HepG2 (cell line): ENCODE data around the gene IGFBP7. TPM values are rescaled to one million over a fixed set of nuclear protein-coding genes. Genes with fewer than 3 reads are reported as not detected.
A peak's percentile ranks its signal among the peaks of the same experiment; 100 is the strongest.

Source experiments
- AKAP8 ChIP-seq: sonication (generic); formaldehyde crosslinking; IDR thresholded peaks from 2 replicates; pipeline ENCODE4 v1.5.1; 2020; ENCODE audit warnings: mild to moderate bottlenecking, missing genetic modification reagents
- BORCS8-MEF2B ChIP-seq: sonication (generic); formaldehyde crosslinking; IDR thresholded peaks from 2 replicates; pipeline ENCODE4 v1.8.0; 2022; ENCODE audit warnings: mild to moderate bottlenecking, missing genetic modification reagents
- HIVEP1 ChIP-seq: sonication (generic); formaldehyde crosslinking; IDR thresholded peaks from 2 replicates; pipeline ENCODE4 v1.4.0; 2020; ENCODE audit warnings: mild to moderate bottlenecking, missing genetic modification reagents
- HOXA5 ChIP-seq: sonication (generic); formaldehyde crosslinking; IDR thresholded peaks from 2 replicates; pipeline ENCODE4 v1.4.0; 2020; ENCODE audit warnings: missing genetic modification reagents
- ISL2 ChIP-seq: sonication (generic); formaldehyde crosslinking; IDR thresholded peaks from 2 replicates; pipeline ENCODE4 v1.5.0; 2020; ENCODE audit warnings: missing genetic modification reagents
- LCORL ChIP-seq, 2 experiments: fragments of 450-650 bp in 1 of 2; sonication (generic) in 1 of 2; formaldehyde crosslinking in 1 of 2; IDR thresholded peaks; 2 replicates each; pipeline versions ENCODE4 v1.5.0 to v1.6.1; 2017 to 2020; ENCODE audit warnings: antibody characterized with exemption in 1 of 2, missing genetic modification reagents in 1 of 2
- NFE2L2 ChIP-seq: fragments of 150-350 bp; IDR thresholded peaks from 2 replicates; pipeline ENCODE4 v1.6.1; 2014; ENCODE audit warnings: low read length
- RARA ChIP-seq: IDR thresholded peaks from 2 replicates; pipeline ENCODE4 v1.6.1; 2016; ENCODE audit warnings: missing genetic modification reagents, missing compliant biosample characterization
- RFX5 ChIP-seq: IDR thresholded peaks from 2 replicates; pipeline ENCODE4 v1.6.1; 2011; ENCODE audit warnings: low read depth, low read length, improper control_type of control experiment
- SMC3 ChIP-seq: IDR thresholded peaks from 2 replicates; pipeline ENCODE4 v1.6.1; 2011; ENCODE audit warnings: low read length, improper control_type of control experiment
- TEAD2 ChIP-seq: sonication (generic); formaldehyde crosslinking; IDR thresholded peaks from 2 replicates; pipeline ENCODE4 v1.9.0; 2021; ENCODE audit warnings: missing genetic modification reagents
- ZNF10 ChIP-seq: sonication (generic); formaldehyde crosslinking; IDR thresholded peaks from 2 replicates; pipeline ENCODE4 v1.4.0; 2020; ENCODE audit warnings: mild to moderate bottlenecking, low read depth, missing genetic modification reagents, borderline replicate concordance
- ZNF3 ChIP-seq: IDR thresholded peaks from 2 replicates; pipeline ENCODE4 v1.7.0; 2017; ENCODE audit warnings: inconsistent platforms
- ZNF33B ChIP-seq: sonication (generic); formaldehyde crosslinking; IDR thresholded peaks from 2 replicates; pipeline ENCODE4 v1.5.1; 2020; ENCODE audit warnings: mild to moderate bottlenecking, missing genetic modification reagents
- ZNF383 ChIP-seq: sonication (generic); formaldehyde crosslinking; IDR thresholded peaks from 2 replicates; pipeline ENCODE4 v1.4.0; 2020; ENCODE audit warnings: missing genetic modification reagents, mild to moderate bottlenecking, borderline replicate concordance
- ZNF629 ChIP-seq: sonication (generic); formaldehyde crosslinking; conservative IDR thresholded peaks from 2 replicates; pipeline ENCODE4 v1.5.0; 2020; ENCODE audit warnings: missing genetic modification reagents
- ZNF775 ChIP-seq: sonication (generic); formaldehyde crosslinking; IDR thresholded peaks from 2 replicates; pipeline ENCODE4 v1.4.0; 2020; ENCODE audit warnings: missing genetic modification reagents, mild to moderate bottlenecking, moderate library complexity, borderline replicate concordance
- polyA plus RNA-seq, 8 experiments: library from polyadenylated mRNA; depleted of rRNA in 3 of 8; stranded (reverse) in 7 of 8; unstranded in 1 of 8; fragments of >200 nt; fragmentation: Illumina TruSeq in 4 of 8; extraction: Trizol in 4 of 8; gene quantifications; 2 replicates each; pipeline versions ENCODE4 v1.2.1 to v1.2.3, GENCODE V29; 2011 to 2016; ENCODE audit warnings: low read depth in 4 of 8, missing spikeins in 1 of 8, mixed read lengths in 1 of 8; ENCODE audit not compliant: insufficient read depth in 1 of 8
- total RNA-seq, 5 experiments: library from RNA; depleted of rRNA; stranded (reverse); fragments of >200 nt; fragmentation: Illumina TruSeq; extraction: Trizol; gene quantifications; 2 replicates each; pipeline ENCODE4 v1.2.3, GENCODE V29; 2016; ENCODE audit warnings: low read depth in 1 of 5
- TF ChIP-seq, protein P1 (sequence below): sonication (generic); formaldehyde crosslinking; IDR thresholded peaks from one replicate; pipeline ENCODE4 v1.5.1; 2020; ENCODE audit warnings: mild to moderate bottlenecking, missing genetic modification reagents; ENCODE audit errors: not compliant biosample characterization
- TF ChIP-seq, protein P2 (sequence below): sonication (generic); formaldehyde crosslinking; IDR thresholded peaks from 2 replicates; pipeline ENCODE4 v1.5.1; 2020; ENCODE audit warnings: mild to moderate bottlenecking, missing genetic modification reagents, borderline replicate concordance
- TF ChIP-seq, protein P3 (sequence below): sonication (generic); formaldehyde crosslinking; IDR thresholded peaks from 2 replicates; pipeline ENCODE4 v1.4.0; 2020; ENCODE audit warnings: mild to moderate bottlenecking, missing genetic modification reagents

The IGFBP7 gene
- total and polyA plus RNA-seq, 2 of the 13 experiments (the other 11 are each of a cell fraction or from before 2014, with no cell fraction given), result 1.1 to 1.3 TPM

DNA sequence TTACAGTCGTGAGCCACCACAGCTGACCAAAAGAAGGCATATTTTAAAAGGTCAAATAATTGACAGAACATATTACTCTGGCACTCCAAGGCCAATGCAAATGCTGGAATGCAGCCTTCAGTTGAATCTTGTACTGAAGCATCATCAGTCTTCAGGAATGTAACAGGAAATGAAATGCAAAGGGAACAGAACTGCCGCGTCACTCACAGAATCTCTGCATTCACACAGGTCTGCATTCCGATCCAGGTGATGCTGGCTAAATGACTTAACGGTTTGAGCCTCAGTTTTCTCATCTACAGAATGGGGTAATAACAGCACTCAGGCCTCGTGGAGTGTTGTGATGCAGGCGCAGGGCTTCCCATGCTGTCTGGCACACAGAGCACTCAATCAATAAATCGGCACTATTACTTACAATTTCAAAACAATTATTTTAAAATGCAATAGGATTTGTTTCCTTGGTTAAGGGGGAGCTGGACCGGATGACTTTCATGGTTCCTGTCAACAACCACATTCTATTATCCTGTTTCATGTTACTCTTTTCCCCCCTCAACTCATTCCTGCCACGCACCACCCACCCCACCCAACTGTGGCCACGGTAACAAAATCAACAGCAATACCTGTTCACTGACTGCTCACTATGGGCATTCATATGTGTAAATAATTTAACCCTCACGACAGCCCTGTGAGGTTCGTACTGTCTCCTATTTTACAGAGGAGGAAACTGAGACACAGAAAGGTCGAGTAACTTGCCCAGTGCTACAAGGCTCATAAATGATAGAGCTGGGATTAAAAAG, 32.4 kb downstream of the IGFBP7 start (continued):
- TF ChIP-seq, protein P1, sequence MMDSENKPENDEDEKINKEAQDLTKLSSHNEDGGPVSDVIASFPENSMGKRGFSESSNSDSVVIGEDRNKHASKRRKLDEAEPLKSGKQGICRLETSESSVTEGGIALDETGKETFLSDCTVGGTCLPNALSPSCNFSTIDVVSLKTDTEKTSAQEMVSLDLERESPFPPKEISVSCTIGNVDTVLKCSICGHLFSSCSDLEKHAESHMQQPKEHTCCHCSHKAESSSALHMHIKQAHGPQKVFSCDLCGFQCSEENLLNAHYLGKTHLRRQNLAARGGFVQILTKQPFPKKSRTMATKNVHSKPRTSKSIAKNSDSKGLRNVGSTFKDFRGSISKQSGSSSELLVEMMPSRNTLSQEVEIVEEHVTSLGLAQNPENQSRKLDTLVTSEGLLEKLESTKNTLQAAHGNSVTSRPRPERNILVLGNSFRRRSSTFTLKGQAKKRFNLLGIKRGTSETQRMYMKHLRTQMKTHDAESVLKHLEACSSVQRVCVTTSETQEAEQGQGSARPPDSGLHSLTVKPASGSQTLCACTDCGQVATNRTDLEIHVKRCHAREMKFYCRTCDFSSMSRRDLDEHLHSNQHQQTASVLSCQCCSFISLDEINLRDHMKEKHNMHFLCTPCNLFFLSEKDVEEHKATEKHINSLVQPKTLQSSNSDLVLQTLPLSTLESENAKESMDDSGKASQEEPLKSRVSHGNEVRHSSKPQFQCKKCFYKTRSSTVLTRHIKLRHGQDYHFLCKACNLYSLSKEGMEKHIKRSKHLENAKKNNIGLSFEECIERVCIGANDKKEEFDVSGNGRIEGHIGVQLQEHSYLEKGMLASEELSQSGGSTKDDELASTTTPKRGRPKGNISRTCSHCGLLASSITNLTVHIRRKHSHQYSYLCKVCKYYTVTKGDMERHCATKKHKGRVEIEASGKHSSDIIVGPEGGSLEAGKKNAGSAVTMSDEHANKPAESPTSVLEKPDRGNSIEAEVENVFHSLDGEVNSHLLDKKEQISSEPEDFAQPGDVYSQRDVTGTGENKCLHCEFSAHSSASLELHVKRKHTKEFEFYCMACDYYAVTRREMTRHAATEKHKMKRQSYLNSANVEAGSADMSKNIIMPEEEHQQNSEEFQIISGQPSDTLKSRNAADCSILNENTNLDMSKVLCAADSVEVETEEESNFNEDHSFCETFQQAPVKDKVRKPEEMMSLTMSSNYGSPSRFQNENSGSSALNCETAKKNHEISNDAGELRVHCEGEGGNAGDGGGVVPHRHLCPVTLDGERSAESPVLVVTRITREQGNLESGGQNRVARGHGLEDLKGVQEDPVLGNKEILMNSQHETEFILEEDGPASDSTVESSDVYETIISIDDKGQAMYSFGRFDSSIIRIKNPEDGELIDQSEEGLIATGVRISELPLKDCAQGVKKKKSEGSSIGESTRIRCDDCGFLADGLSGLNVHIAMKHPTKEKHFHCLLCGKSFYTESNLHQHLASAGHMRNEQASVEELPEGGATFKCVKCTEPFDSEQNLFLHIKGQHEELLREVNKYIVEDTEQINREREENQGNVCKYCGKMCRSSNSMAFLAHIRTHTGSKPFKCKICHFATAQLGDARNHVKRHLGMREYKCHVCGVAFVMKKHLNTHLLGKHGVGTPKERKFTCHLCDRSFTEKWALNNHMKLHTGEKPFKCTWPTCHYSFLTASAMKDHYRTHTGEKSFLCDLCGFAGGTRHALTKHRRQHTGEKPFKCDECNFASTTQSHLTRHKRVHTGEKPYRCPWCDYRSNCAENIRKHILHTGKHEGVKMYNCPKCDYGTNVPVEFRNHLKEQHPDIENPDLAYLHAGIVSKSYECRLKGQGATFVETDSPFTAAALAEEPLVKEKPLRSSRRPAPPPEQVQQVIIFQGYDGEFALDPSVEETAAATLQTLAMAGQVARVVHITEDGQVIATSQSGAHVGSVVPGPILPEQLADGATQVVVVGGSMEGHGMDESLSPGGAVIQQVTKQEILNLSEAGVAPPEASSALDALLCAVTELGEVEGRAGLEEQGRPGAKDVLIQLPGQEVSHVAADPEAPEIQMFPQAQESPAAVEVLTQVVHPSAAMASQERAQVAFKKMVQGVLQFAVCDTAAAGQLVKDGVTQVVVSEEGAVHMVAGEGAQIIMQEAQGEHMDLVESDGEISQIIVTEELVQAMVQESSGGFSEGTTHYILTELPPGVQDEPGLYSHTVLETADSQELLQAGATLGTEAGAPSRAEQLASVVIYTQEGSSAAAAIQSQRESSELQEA (CRISPR knock-in tag), result no peak
- TF ChIP-seq RFX5 (no peak), ZNF3 (CRISPR knock-in tag) (peak; percentile 57; the same call in 1 of the 2 replicates), BORCS8-MEF2B (CRISPR knock-in tag) (no peak), ISL2 (no peak), ZNF10 (CRISPR knock-in tag) (no peak), ZNF33B (no peak), AKAP8 (no peak), HIVEP1 (no peak), HOXA5 (CRISPR knock-in tag) (no peak), ZNF629 (peak; percentile 87), LCORL (IDR thresholded peaks at IDR 0.05) (no peak), LCORL (CRISPR knock-in tag; IDR thresholded peaks at IDR 0.05) (no peak), NFE2L2 (0 out of 2 replicates have a peak, but pooled peaks have one; percentile 13), ZNF775 (CRISPR knock-in tag) (no peak), TEAD2 (CRISPR knock-in tag) (no peak), SMC3 (no peak), RARA (CRISPR knock-in tag) (no peak), ZNF383 (CRISPR knock-in tag) (no peak)
- TF ChIP-seq, protein P2, sequence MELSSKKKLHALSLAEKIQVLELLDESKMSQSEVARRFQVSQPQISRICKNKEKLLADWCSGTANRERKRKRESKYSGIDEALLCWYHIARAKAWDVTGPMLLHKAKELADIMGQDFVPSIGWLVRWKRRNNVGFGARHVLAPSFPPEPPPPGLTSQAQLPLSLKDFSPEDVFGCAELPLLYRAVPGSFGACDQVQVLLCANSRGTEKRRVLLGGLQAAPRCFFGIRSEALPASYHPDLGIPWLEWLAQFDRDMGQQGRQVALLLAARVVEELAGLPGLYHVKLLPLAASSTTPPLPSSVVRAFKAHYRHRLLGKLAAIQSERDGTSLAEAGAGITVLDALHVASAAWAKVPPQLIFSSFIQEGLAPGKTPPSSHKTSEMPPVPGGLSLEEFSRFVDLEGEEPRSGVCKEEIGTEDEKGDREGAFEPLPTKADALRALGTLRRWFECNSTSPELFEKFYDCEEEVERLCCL (CRISPR knock-in tag), result no peak
- TF ChIP-seq, protein P3, sequence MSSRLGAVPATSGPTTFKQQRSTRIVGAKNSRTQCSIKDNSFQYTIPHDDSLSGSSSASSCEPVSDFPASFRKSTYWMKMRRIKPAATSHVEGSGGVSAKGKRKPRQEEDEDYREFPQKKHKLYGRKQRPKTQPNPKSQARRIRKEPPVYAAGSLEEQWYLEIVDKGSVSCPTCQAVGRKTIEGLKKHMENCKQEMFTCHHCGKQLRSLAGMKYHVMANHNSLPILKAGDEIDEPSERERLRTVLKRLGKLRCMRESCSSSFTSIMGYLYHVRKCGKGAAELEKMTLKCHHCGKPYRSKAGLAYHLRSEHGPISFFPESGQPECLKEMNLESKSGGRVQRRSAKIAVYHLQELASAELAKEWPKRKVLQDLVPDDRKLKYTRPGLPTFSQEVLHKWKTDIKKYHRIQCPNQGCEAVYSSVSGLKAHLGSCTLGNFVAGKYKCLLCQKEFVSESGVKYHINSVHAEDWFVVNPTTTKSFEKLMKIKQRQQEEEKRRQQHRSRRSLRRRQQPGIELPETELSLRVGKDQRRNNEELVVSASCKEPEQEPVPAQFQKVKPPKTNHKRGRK (CRISPR knock-in tag), result no peak
